Measurements from ENCODE around the gene PRPH. TPM values are rescaled to one million over a fixed set of nuclear protein-coding genes. Genes with fewer than 3 reads are reported as not detected.
"Not testable (repeated sequence)": the region's sequence is repeated elsewhere in the genome, so short reads cannot be mapped to it uniquely, and the experiment has no call there.

Gene PRPH
- total and polyA plus RNA-seq, 2 of the 4 experiments (the other 2 are of a cell fraction) = not detected

GRCh38 chr12:49314811-49315210, 19.9 kb downstream of the PRPH start:
- Histone ChIP-seq H3K36me3 (ENCODE audit: control insufficient read depth, insufficient read depth, low read length) (no peaks in the 10 kb centered on the region), H3K23ac (ENCODE audit: low read depth, low read length) (no peak overlapping the region), H3K9me1 (ENCODE audit: insufficient read depth, low read length) (no peaks in the 10 kb centered on the region), H2AK9ac (replicated peaks; ENCODE audit: low read depth, low read length, poor library complexity) (peak overlapping the region; percentile 16), H2BK20ac (ENCODE audit: low read depth, low read length) (no peak overlapping the region), H3K4me3 (ENCODE audit: insufficient read depth, low read depth, low read length) (no peak overlapping the region), H3K9ac (ENCODE audit: low read depth, low read length) (no peak overlapping the region), H4K5ac (ENCODE audit: low read depth, low read length) (no peak overlapping the region), H3K27ac (ENCODE audit: insufficient read depth, low read length) (no peak overlapping the region), H3K27me3 (ENCODE audit: control insufficient read depth, insufficient read depth, low read length) (peaks cover 4% of the 10 kb centered on the region), H3K56ac (ENCODE audit: extremely low read depth, insufficient read depth, low read length) (no peak overlapping the region), H3K18ac (ENCODE audit: low read depth, low read length) (no peak overlapping the region), H2AFZ (replicated peaks; ENCODE audit: low read length, poor library complexity) (no peak overlapping the region), H4K91ac (ENCODE audit: insufficient read depth, low read depth, low read length) (no peak overlapping the region), H2AK5ac (ENCODE audit: low read depth, low read length) (no peak overlapping the region), H4K20me1 (ENCODE audit: insufficient read depth, low read length) (no peaks in the 10 kb centered on the region), H4K8ac (ENCODE audit: low read depth in 2 of 2, low read length in 2 of 2) (no peak overlapping the region), H2BK15ac (ENCODE audit: low read depth, low read length) (no peak overlapping the region), H3K9me3 (ENCODE audit: control insufficient read depth, insufficient read depth, low read length) (no peaks in the 10 kb centered on the region), H3K4me2 (ENCODE audit: low read depth, low read length) (no peak overlapping the region), H2BK120ac (ENCODE audit: low read depth, low read length) (no peak overlapping the region), H2BK5ac (ENCODE audit: low read depth, low read length, poor library complexity, severe bottlenecking) (no peak overlapping the region), H3K14ac (replicated peaks; ENCODE audit: low read depth, low read length) (no peak overlapping the region), H3K79me1 (ENCODE audit: low read depth in 1 of 2, low read length in 2 of 2) (no peaks in the 10 kb centered on the region), H3K4ac (ENCODE audit: low read depth, low read length) (no peak overlapping the region), H3K4me1 (ENCODE audit: control insufficient read depth, insufficient read depth, low read length) (no peaks in the 10 kb centered on the region)
- no peak for TF ChIP-seq POLR2A (IDR thresholded peaks at IDR 0.05; ENCODE audit: low read depth, low read length)
- no CpG with 5 or more reads among the region's 1 CpG for WGBS, 2 experiments (ENCODE audit: extremely low coverage in 2 of 2, insufficient read length in 1 of 2)
- intact Hi-C loops (cut with micrococcal nuclease) (no loop called here), in situ Hi-C loops (cut with MboI; ENCODE audit: low sequenced_read_pairs) (no loop called here), dilution Hi-C loops (cut with HindIII; ENCODE audit: low sequenced_read_pairs, unreplicated experiment) (no loop called here)
- no peak for ATAC-seq (ENCODE audit: low read depth)
- POLR2A ChIA-PET (ENCODE audit: unreplicated experiment) = no interaction called here
- no peak for DNase-seq
- CTCF ChIA-PET = no interaction called here
- no TSS peak for BruUV-seq (replicated peaks)

GRCh38 chr12:49317118-49317517, 22.2 kb downstream of the PRPH start:
- H3K27ac ChIP-seq (ENCODE audit: insufficient read depth, low read length); H3K36me3 ChIP-seq (ENCODE audit: control insufficient read depth, insufficient read depth, low read length); H3K27me3 ChIP-seq (ENCODE audit: control insufficient read depth, insufficient read depth, low read length); H3K4ac ChIP-seq (ENCODE audit: low read depth, low read length); CTCF ChIA-PET; H2BK15ac ChIP-seq (ENCODE audit: low read depth, low read length); H4K8ac ChIP-seq (ENCODE audit: low read depth in 2 of 2, low read length in 2 of 2); H3K14ac ChIP-seq (replicated peaks; ENCODE audit: low read depth, low read length); H3K56ac ChIP-seq (ENCODE audit: extremely low read depth, insufficient read depth, low read length); H2BK120ac ChIP-seq (ENCODE audit: low read depth, low read length); intact Hi-C loops (cut with micrococcal nuclease); H3K9me3 ChIP-seq (ENCODE audit: control insufficient read depth, insufficient read depth, low read length); POLR2A ChIA-PET (ENCODE audit: unreplicated experiment); H3K18ac ChIP-seq (ENCODE audit: low read depth, low read length); H4K5ac ChIP-seq (ENCODE audit: low read depth, low read length); H2AK9ac ChIP-seq (replicated peaks; ENCODE audit: low read depth, low read length, poor library complexity); H3K23ac ChIP-seq (ENCODE audit: low read depth, low read length); H4K20me1 ChIP-seq (ENCODE audit: insufficient read depth, low read length); H4K91ac ChIP-seq (ENCODE audit: insufficient read depth, low read depth, low read length); H3K9ac ChIP-seq (ENCODE audit: low read depth, low read length); H2AK5ac ChIP-seq (ENCODE audit: low read depth, low read length); dilution Hi-C loops (cut with HindIII; ENCODE audit: low sequenced_read_pairs, unreplicated experiment); H3K79me1 ChIP-seq (ENCODE audit: low read depth in 1 of 2, low read length in 2 of 2); ATAC-seq (ENCODE audit: low read depth); BruUV-seq (replicated peaks); H3K4me3 ChIP-seq (ENCODE audit: insufficient read depth, low read depth, low read length); H2AFZ ChIP-seq (replicated peaks; ENCODE audit: low read length, poor library complexity); H2BK5ac ChIP-seq (ENCODE audit: low read depth, low read length, poor library complexity, severe bottlenecking); H2BK20ac ChIP-seq (ENCODE audit: low read depth, low read length); H3K4me1 ChIP-seq (ENCODE audit: control insufficient read depth, insufficient read depth, low read length); DNase-seq; H3K9me1 ChIP-seq (ENCODE audit: insufficient read depth, low read length); in situ Hi-C loops (cut with MboI; ENCODE audit: low sequenced_read_pairs); H3K4me2 ChIP-seq (ENCODE audit: low read depth, low read length): not testable (repeated sequence)
- no CpG with 5 or more reads among the region's 10 CpGs for WGBS, 2 experiments (ENCODE audit: extremely low coverage in 2 of 2, insufficient read length in 1 of 2)
